GM12892 (cell line): ENCODE measurements around the gene IPO11.

Source experiments
- POLR2A ChIP-seq: IDR thresholded peaks from 2 replicates; pipeline ENCODE4 v1.6.1; 2011; ENCODE audit warnings: low read depth, low read length, control low read depth
- POLR2AphosphoS5 ChIP-seq: IDR thresholded peaks from 2 replicates; pipeline ENCODE4 v1.6.1; 2011; ENCODE audit warnings: low read depth, low read length, control low read depth
- TAF1 ChIP-seq: IDR thresholded peaks from 2 replicates; pipeline ENCODE4 v1.6.1; 2011; ENCODE audit warnings: low read depth, mild to moderate bottlenecking, control low read depth, low read length, borderline replicate concordance

DNA sequence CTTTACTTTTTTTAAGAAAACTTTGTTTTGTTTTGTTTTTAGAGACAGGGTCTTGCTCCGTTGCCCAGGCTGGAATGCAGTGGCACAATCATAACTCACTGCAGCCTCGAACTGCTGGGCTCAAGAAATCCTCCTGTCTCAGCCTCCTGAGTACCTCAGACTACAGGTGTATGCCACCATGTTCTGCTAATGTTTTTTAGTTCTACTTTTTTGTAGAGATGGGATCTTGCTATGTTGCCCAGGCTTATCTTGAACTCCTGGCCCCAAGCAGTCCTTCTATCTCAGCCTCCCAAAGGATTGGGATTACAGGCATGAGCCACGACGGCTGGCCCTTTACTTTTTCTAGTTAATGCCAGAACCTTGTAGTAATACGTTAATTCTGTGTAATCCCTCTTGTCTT lies 36.0 kb downstream of the IPO11 start:
- no peak for TF ChIP-seq POLR2AphosphoS5
- no peak for TF ChIP-seq TAF1
- TF ChIP-seq POLR2A: no peak
